HepG2 (cell line): ENCODE data around the gene RNF114. TPM values are rescaled to one million over a fixed set of nuclear protein-coding genes. Genes with fewer than 3 reads are reported as not detected.
A peak's percentile ranks its signal among the peaks of the same experiment; 100 is the strongest.

Source experiments
- ATAC-seq: fragments of 200-7000 bp; cut with Tn5 transposase; 3 replicates; pipeline ENCODE4 v1.9.1; 2020; ENCODE audit warnings: mild to moderate bottlenecking, moderate library complexity
- BruUV-seq: library from RNA; stranded (reverse); fragments of 400-500 nt; replicated peaks from 2 replicates; lab custom pipeline; 2021; lab: Mats Ljungman, UMichigan
- CTCF ChIA-PET: fragments of 300-600 bp; formaldehyde crosslinking; extraction: SDS; loops from one replicate; lab custom pipeline; 2021; ENCODE audit warnings: low total read pairs, inconsistent platforms, low intra/inter-chr PET ratio; lab: Yijun Ruan, JAX
- POLR2A ChIA-PET: fragments of 350-600 bp; sonication (Branson Sonifier 250); formaldehyde crosslinking; loops from one replicate; lab custom pipeline; 2020; ENCODE audit warnings: antibody characterized with exemption, inconsistent platforms; lab: Yijun Ruan, JAX
- DNase-seq: peaks from one replicate; pipeline ENCODE4 v3.0.0-alpha.2; 2015; ENCODE audit warnings: low spot score
- FAIRE-seq: peaks from 3 replicates; lab custom pipeline; 2011; peaks lifted over from hg19 to GRCh38; lab: Jason Lieb, UNC
- H2AFZ ChIP-seq: one replicate; pipeline ENCODE4 v1.6.1; 2011; ENCODE audit warnings: low read length, inconsistent platforms
- H3K27ac ChIP-seq: fragments of 300-600 bp; 3 replicates; pipeline ENCODE4 v1.8.0; 2011; ENCODE audit warnings: mixed run types, mild to moderate bottlenecking, mixed read lengths, low read length, inconsistent platforms; ENCODE audit not compliant: insufficient read depth; ENCODE audit errors: extremely low read length
- H3K27me3 ChIP-seq, 2 experiments: fragments of 200-600 bp in 1 of 2; 2 replicates in 1 of 2; 3 replicates in 1 of 2; pipeline versions ENCODE4 v1.6.0 to v1.8.0; 2011; ENCODE audit warnings: low read length in 2 of 2, mild to moderate bottlenecking in 2 of 2, moderate library complexity in 2 of 2, inconsistent platforms in 1 of 2; ENCODE audit not compliant: insufficient read depth in 2 of 2, control insufficient read depth in 1 of 2
- H3K36me3 ChIP-seq, 2 experiments: fragments of 200-600 bp in 1 of 2; replicated peaks in 1 of 2; 2 replicates in 1 of 2; 3 replicates in 1 of 2; pipeline versions ENCODE4 v1.5.1 to v1.8.0; 2011; ENCODE audit warnings: low read length in 2 of 2, inconsistent platforms in 1 of 2; ENCODE audit not compliant: insufficient read depth in 2 of 2, control insufficient read depth in 1 of 2
- H3K4me1 ChIP-seq: 2 replicates; pipeline ENCODE4 v1.5.1; 2012; ENCODE audit warnings: low read length, inconsistent platforms; ENCODE audit not compliant: insufficient read depth
- H3K4me2 ChIP-seq: 2 replicates; pipeline ENCODE4 v1.6.0; 2011; ENCODE audit warnings: low read depth, low read length, inconsistent platforms
- H3K4me3 ChIP-seq, 3 experiments: fragments of 200-600 bp in 1 of 3; sonication (generic), shearing (Covaris generic) in 1 of 3; replicated peaks in 1 of 3; 2 replicates each; pipeline ENCODE4 v1.5.1; 2011 to 2016; ENCODE audit warnings: low read length in 3 of 3, inconsistent platforms in 2 of 3, low read depth in 2 of 3, mild to moderate bottlenecking in 2 of 3, control low read depth in 1 of 3, mixed read lengths in 1 of 3; ENCODE audit not compliant: insufficient read depth in 1 of 3
- H3K79me2 ChIP-seq: one replicate; pipeline ENCODE4 v1.6.1; 2011; ENCODE audit warnings: low read length, inconsistent platforms; ENCODE audit not compliant: insufficient read depth
- H3K9ac ChIP-seq: 2 replicates; pipeline ENCODE4 v1.6.0; 2011; ENCODE audit warnings: mild to moderate bottlenecking, low read depth, low read length, inconsistent platforms; ENCODE audit not compliant: insufficient read depth
- H3K9me3 ChIP-seq: 2 replicates; pipeline ENCODE4 v1.5.1; 2012; ENCODE audit warnings: mild to moderate bottlenecking, low read length
- H4K20me1 ChIP-seq: 2 replicates; pipeline ENCODE4 v1.6.0; 2011; ENCODE audit warnings: inconsistent platforms, mild to moderate bottlenecking, low read length, moderate library complexity; ENCODE audit not compliant: insufficient read depth
- CEBPG ChIP-seq: IDR thresholded peaks from 2 replicates; pipeline ENCODE4 v1.6.1; 2016
- ETV5 ChIP-seq: IDR thresholded peaks from 2 replicates; pipeline ENCODE4 v1.6.1; 2018; ENCODE audit warnings: missing biosample characterization, missing genetic modification reagents, inconsistent platforms, borderline replicate concordance
- FOSL2 ChIP-seq: sonication (generic); formaldehyde crosslinking; IDR thresholded peaks from 2 replicates; pipeline ENCODE4 v1.4.0; 2020; ENCODE audit warnings: missing genetic modification reagents
- GTF3A ChIP-seq: sonication (generic); formaldehyde crosslinking; conservative IDR thresholded peaks from 2 replicates; pipeline ENCODE4 v1.4.0; 2020; ENCODE audit warnings: mild to moderate bottlenecking, missing genetic modification reagents
- HES4 ChIP-seq: sonication (generic); formaldehyde crosslinking; IDR thresholded peaks from 2 replicates; pipeline ENCODE4 v1.9.0; 2021; ENCODE audit warnings: mild to moderate bottlenecking, missing genetic modification reagents, borderline replicate concordance
- NFE2L1 ChIP-seq: sonication (generic); formaldehyde crosslinking; IDR thresholded peaks from 2 replicates; pipeline ENCODE4 v1.4.0; 2020; ENCODE audit warnings: missing genetic modification reagents, mild to moderate bottlenecking, borderline replicate concordance
- ZNF550 ChIP-seq: sonication (generic); formaldehyde crosslinking; IDR thresholded peaks from 2 replicates; pipeline ENCODE4 v1.4.0; 2020; ENCODE audit warnings: mild to moderate bottlenecking, missing genetic modification reagents, borderline replicate concordance
- WGBS: methylation state at CpG from one replicate; pipeline ENCODE4 v1.1.6; 2017; ENCODE audit warnings: low lambda C conversion rate; 5-methylcytosine and 5-hydroxymethylcytosine counted together
- in situ Hi-C: cut with HindIII; loops from 2 replicates; pipeline ENCODE4 v1.10.0; 2017; ENCODE audit warnings: low pct_unique_long_range_greater_than_20kb; ENCODE audit not compliant: extremely low pct_ligation_motif_present
- intact Hi-C: fragments of 100-400 bp; cut with micrococcal nuclease; formaldehyde crosslinking; loops from one replicate; pipeline ENCODE4 v1.10.0; 2022; ENCODE audit not compliant: unreplicated experiment
- polyA plus RNA-seq, 8 experiments: library from polyadenylated mRNA; depleted of rRNA in 3 of 8; stranded (reverse) in 7 of 8; unstranded in 1 of 8; fragments of >200 nt; fragmentation: Illumina TruSeq in 4 of 8; extraction: Trizol in 4 of 8; gene quantifications; 2 replicates each; pipeline versions ENCODE4 v1.2.1 to v1.2.3, GENCODE V29; 2011 to 2016; ENCODE audit warnings: low read depth in 4 of 8, missing spikeins in 1 of 8, mixed read lengths in 1 of 8; ENCODE audit not compliant: insufficient read depth in 1 of 8
- total RNA-seq, 5 experiments: library from RNA; depleted of rRNA; stranded (reverse); fragments of >200 nt; fragmentation: Illumina TruSeq; extraction: Trizol; gene quantifications; 2 replicates each; pipeline ENCODE4 v1.2.3, GENCODE V29; 2016; ENCODE audit warnings: low read depth in 1 of 5
- TF ChIP-seq, protein P1 (sequence below): sonication (generic); formaldehyde crosslinking; IDR thresholded peaks from 2 replicates; pipeline ENCODE4 v1.4.0; 2020; ENCODE audit warnings: mild to moderate bottlenecking, missing genetic modification reagents
- TF ChIP-seq, protein P2 (sequence below): IDR thresholded peaks from 2 replicates; pipeline ENCODE4 v1.6.1; 2016; ENCODE audit warnings: mild to moderate bottlenecking, missing biosample characterization, missing genetic modification reagents
- TF ChIP-seq, protein P3 (sequence below): sonication (generic); formaldehyde crosslinking; IDR thresholded peaks from 2 replicates; pipeline ENCODE4 v1.5.0; 2020; ENCODE audit warnings: mild to moderate bottlenecking, missing genetic modification reagents, borderline replicate concordance
- TF ChIP-seq, protein P4 (sequence below): sonication (generic); formaldehyde crosslinking; conservative IDR thresholded peaks from 2 replicates; pipeline ENCODE4 v1.8.0; 2022; ENCODE audit warnings: mild to moderate bottlenecking, moderate library complexity, missing genetic modification reagents

RNF114 gene
- total and polyA plus RNA-seq, 2 of the 13 experiments (the other 11 are each of a cell fraction or from before 2014, with no cell fraction given) = 119 to 126 TPM

DNA sequence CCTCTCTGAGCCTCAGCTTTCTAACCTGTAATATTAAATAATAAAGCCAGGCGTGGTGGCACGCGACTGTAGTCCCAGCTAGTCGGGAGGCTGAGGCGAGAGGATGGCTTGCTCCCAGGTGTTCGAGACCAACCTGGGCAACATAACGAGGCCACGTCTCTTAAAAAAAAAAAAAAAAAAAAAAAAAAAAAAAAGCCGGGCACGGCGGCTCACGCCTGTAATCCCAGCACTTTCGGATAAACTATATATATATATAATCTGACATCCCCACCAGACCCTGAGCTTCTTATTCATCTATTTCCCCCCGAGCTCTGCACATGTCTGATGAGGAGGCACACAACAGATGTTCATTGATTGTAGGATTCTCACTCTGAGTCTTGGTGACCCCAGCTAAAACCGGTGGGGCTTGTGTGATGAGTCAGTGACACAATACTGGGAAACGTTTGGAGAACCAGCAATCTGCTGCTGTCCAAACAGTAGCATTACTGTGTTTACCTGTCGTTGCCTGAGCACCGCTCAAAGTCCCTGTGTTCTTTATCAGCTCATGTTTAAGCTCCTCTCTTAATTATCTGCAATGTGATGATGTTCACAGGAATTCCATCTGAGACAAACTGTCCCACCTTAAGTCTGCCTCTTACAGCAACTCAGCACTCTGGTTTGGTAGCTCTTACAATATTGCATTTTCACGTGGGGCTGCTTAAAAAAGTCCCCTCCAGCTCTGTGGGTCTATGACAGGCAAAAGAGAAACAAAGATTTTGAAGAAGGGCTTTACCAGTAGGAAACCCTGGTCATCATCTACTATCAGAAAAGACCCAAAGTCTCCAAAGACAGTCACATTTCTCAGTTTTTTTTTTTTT lies 19.8 kb upstream of the RNF114 start (continued):
- TF ChIP-seq, protein P1, sequence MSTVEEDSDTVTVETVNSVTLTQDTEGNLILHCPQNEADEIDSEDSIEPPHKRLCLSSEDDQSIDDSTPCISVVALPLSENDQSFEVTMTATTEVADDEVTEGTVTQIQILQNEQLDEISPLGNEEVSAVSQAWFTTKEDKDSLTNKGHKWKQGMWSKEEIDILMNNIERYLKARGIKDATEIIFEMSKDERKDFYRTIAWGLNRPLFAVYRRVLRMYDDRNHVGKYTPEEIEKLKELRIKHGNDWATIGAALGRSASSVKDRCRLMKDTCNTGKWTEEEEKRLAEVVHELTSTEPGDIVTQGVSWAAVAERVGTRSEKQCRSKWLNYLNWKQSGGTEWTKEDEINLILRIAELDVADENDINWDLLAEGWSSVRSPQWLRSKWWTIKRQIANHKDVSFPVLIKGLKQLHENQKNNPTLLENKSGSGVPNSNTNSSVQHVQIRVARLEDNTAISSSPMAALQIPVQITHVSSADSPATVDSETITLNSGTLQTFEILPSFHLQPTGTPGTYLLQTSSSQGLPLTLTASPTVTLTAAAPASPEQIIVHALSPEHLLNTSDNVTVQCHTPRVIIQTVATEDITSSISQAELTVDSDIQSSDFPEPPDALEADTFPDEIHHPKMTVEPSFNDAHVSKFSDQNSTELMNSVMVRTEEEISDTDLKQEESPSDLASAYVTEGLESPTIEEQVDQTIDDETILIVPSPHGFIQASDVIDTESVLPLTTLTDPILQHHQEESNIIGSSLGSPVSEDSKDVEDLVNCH = no peak
- TF ChIP-seq ZNF550 (CRISPR knock-in tag) (no peak), NFE2L1 (no peak), GTF3A (no peak), CEBPG (CRISPR knock-in tag) (peak; percentile 96)
- TF ChIP-seq, protein P2, sequence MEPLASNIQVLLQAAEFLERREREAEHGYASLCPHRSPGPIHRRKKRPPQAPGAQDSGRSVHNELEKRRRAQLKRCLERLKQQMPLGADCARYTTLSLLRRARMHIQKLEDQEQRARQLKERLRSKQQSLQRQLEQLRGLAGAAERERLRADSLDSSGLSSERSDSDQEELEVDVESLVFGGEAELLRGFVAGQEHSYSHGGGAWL (CRISPR knock-in tag) = 0 out of 2 replicates have a peak, but pooled peaks have one; percentile 9

DNA sequence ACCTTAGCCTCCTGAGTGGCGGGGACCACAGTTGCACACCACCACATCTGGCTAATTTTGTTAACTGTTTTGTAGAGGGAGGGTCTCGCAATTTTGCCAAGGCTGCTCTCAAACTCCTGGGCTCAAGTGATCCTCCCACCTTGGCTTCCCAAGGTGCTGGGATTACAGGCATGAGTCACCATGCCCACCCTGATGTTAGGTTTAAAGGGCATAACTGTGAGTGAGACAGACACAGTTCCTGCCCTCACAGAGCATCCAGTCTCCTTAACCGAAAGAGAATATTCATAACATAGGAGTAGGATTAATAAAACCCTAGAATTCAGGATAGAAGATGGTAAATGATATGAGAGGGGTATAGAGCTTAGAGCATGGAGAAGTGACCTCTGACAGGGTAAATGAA lies 17.8 kb upstream of the RNF114 start:
- Histone ChIP-seq H3K79me2 (peaks cover 18% of the 10 kb centered on the region), H3K9ac (no peak overlapping the region), H3K4me3 (no peak overlapping the region), H3K4me1 (peaks cover 57% of the 10 kb centered on the region), H2AFZ (no peak overlapping the region), H4K20me1 (no peaks in the 10 kb centered on the region), H3K27ac (peak overlapping the region; percentile 97), H3K9me3 (no peaks in the 10 kb centered on the region), H3K36me3 (no peaks in the 10 kb centered on the region), H3K4me2 (no peak overlapping the region), H3K27me3 (no peaks in the 10 kb centered on the region; a peak in 1 of 5 replicates)
- intact Hi-C loops = no loop called here
- ATAC-seq (no peak), DNase-seq (no peak), FAIRE-seq (no peak)
- CTCF ChIA-PET = interaction anchor here (1.3 kb wide), 1 partner anchor 29 kb away, joined by 3 read pairs; no protein-coding TSS in a partner anchor
- in situ Hi-C loops = no loop called here
- POLR2A ChIA-PET = interaction anchor here (1.0 kb wide), 1 partner anchor 9 kb away, joined by 3 read pairs; no protein-coding TSS in a partner anchor
- no TSS peak for BruUV-seq
- WGBS = 96% methylated on average over 3 of the region's 3 CpGs
- TF ChIP-seq, protein P3, sequence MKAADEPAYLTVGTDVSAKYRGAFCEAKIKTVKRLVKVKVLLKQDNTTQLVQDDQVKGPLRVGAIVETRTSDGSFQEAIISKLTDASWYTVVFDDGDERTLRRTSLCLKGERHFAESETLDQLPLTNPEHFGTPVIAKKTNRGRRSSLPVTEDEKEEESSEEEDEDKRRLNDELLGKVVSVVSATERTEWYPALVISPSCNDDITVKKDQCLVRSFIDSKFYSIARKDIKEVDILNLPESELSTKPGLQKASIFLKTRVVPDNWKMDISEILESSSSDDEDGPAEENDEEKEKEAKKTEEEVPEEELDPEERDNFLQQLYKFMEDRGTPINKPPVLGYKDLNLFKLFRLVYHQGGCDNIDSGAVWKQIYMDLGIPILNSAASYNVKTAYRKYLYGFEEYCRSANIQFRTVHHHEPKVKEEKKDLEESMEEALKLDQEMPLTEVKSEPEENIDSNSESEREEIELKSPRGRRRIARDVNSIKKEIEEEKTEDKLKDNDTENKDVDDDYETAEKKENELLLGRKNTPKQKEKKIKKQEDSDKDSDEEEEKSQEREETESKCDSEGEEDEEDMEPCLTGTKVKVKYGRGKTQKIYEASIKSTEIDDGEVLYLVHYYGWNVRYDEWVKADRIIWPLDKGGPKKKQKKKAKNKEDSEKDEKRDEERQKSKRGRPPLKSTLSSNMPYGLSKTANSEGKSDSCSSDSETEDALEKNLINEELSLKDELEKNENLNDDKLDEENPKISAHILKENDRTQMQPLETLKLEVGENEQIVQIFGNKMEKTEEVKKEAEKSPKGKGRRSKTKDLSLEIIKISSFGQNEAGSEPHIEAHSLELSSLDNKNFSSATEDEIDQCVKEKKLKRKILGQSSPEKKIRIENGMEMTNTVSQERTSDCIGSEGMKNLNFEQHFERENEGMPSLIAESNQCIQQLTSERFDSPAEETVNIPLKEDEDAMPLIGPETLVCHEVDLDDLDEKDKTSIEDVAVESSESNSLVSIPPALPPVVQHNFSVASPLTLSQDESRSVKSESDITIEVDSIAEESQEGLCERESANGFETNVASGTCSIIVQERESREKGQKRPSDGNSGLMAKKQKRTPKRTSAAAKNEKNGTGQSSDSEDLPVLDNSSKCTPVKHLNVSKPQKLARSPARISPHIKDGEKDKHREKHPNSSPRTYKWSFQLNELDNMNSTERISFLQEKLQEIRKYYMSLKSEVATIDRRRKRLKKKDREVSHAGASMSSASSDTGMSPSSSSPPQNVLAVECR (CRISPR knock-in tag) = peak; percentile 26; the same call in 1 of the 2 replicates
- TF ChIP-seq HES4 (CRISPR knock-in tag) (no peak), FOSL2 (CRISPR knock-in tag) (peak; percentile 67), ETV5 (CRISPR knock-in tag) (no peak)
- TF ChIP-seq, protein P4, sequence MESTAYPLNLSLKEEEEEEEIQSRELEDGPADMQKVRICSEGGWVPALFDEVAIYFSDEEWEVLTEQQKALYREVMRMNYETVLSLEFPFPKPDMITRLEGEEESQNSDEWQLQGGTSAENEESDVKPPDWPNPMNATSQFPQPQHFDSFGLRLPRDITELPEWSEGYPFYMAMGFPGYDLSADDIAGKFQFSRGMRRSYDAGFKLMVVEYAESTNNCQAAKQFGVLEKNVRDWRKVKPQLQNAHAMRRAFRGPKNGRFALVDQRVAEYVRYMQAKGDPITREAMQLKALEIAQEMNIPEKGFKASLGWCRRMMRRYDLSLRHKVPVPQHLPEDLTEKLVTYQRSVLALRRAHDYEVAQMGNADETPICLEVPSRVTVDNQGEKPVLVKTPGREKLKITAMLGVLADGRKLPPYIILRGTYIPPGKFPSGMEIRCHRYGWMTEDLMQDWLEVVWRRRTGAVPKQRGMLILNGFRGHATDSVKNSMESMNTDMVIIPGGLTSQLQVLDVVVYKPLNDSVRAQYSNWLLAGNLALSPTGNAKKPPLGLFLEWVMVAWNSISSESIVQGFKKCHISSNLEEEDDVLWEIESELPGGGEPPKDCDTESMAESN = peak; percentile 93
